HEK293 (cell line): ENCODE data around the gene TNS4.

Source experiments
- YY1 ChIP-seq: fragments of 450-650 bp; formaldehyde crosslinking; IDR thresholded peaks from 2 replicates; pipeline ENCODE4 v1.5.1; 2018; ENCODE audit warnings: missing biosample characterization, missing genetic modification characterization
- ZBTB1 ChIP-seq: fragments of 450-650 bp; formaldehyde crosslinking; IDR thresholded peaks from 2 replicates; pipeline ENCODE4 v1.5.1; 2016; ENCODE audit warnings: missing biosample characterization, missing genetic modification characterization
- ZNF114 ChIP-seq: fragments of 450-650 bp; formaldehyde crosslinking; IDR thresholded peaks from 2 replicates; pipeline ENCODE4 v1.5.0; 2017; ENCODE audit warnings: missing biosample characterization, missing genetic modification characterization
- ZNF184 ChIP-seq: fragments of 450-650 bp; IDR thresholded peaks from 2 replicates; pipeline ENCODE4 v1.5.1; 2018; ENCODE audit warnings: missing biosample characterization, mild to moderate bottlenecking, missing genetic modification characterization
- ZNF274 ChIP-seq, 2 experiments: fragments of 200-500 bp in 1 of 2; fragments of 450-650 bp in 1 of 2; sonication (Bioruptor generic) in 1 of 2; formaldehyde crosslinking in 1 of 2; IDR thresholded peaks; 2 replicates each; pipeline versions ENCODE4 v1.5.1 to v1.6.1; 2014 to 2016; ENCODE audit warnings: borderline replicate concordance in 1 of 2, inconsistent platforms in 1 of 2, low read length in 1 of 2, missing biosample characterization in 1 of 2, missing genetic modification characterization in 1 of 2
- ZNF837 ChIP-seq: fragments of 450-650 bp; formaldehyde crosslinking; IDR thresholded peaks from 2 replicates; pipeline ENCODE4 v1.5.1; 2016; ENCODE audit warnings: missing biosample characterization, missing genetic modification characterization
- ZNF843 ChIP-seq: fragments of 450-650 bp; formaldehyde crosslinking; IDR thresholded peaks from 2 replicates; pipeline ENCODE4 v1.5.1; 2016; ENCODE audit warnings: missing biosample characterization, missing genetic modification characterization
- TF ChIP-seq, protein P1 (sequence below): fragments of 450-650 bp; formaldehyde crosslinking; IDR thresholded peaks from 2 replicates; pipeline ENCODE4 v1.5.1; 2016; ENCODE audit warnings: missing biosample characterization, missing genetic modification characterization
- TF ChIP-seq, protein P2 (sequence below): fragments of 450-650 bp; formaldehyde crosslinking; IDR thresholded peaks from 2 replicates; pipeline ENCODE4 v1.5.1; 2016; ENCODE audit warnings: missing biosample characterization, missing genetic modification characterization

DNA sequence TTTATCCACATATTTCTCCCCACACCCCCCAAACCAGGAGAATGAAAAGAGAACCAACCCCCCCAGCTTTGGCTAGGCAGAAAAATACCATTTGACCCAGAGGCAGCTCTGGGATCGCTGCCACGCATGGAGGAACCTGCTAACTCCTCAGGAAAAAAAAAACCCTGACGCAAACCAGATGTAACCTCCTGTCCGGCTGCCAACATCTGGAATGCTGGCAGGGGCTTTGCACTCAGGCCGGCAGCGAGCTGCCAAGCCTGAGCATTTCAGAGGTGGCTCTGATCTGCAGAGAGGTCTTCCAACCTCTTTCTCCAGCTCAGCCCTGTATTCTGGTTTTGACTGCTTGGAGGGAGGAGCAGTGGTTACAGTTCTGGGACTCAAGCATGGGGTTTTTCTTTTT, 50.0 kb downstream of the TNS4 start:
- TF ChIP-seq YY1 (tag by site-specific recombination) (no peak), ZNF837 (tag by site-specific recombination) (no peak), ZNF274 (IDR thresholded peaks at IDR 0.05; ENCODE audit: low read length) (no peak), ZNF274 (tag by site-specific recombination; IDR thresholded peaks at IDR 0.05; ENCODE audit: borderline replicate concordance) (no peak), ZNF843 (tag by site-specific recombination) (no peak), ZNF184 (tag by site-specific recombination) (no peak), ZBTB1 (tag by site-specific recombination) (no peak), ZNF114 (tag by site-specific recombination) (no peak)
- TF ChIP-seq, protein P1, sequence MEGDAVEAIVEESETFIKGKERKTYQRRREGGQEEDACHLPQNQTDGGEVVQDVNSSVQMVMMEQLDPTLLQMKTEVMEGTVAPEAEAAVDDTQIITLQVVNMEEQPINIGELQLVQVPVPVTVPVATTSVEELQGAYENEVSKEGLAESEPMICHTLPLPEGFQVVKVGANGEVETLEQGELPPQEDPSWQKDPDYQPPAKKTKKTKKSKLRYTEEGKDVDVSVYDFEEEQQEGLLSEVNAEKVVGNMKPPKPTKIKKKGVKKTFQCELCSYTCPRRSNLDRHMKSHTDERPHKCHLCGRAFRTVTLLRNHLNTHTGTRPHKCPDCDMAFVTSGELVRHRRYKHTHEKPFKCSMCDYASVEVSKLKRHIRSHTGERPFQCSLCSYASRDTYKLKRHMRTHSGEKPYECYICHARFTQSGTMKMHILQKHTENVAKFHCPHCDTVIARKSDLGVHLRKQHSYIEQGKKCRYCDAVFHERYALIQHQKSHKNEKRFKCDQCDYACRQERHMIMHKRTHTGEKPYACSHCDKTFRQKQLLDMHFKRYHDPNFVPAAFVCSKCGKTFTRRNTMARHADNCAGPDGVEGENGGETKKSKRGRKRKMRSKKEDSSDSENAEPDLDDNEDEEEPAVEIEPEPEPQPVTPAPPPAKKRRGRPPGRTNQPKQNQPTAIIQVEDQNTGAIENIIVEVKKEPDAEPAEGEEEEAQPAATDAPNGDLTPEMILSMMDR (tag by site-specific recombination): no peak
- TF ChIP-seq, protein P2, sequence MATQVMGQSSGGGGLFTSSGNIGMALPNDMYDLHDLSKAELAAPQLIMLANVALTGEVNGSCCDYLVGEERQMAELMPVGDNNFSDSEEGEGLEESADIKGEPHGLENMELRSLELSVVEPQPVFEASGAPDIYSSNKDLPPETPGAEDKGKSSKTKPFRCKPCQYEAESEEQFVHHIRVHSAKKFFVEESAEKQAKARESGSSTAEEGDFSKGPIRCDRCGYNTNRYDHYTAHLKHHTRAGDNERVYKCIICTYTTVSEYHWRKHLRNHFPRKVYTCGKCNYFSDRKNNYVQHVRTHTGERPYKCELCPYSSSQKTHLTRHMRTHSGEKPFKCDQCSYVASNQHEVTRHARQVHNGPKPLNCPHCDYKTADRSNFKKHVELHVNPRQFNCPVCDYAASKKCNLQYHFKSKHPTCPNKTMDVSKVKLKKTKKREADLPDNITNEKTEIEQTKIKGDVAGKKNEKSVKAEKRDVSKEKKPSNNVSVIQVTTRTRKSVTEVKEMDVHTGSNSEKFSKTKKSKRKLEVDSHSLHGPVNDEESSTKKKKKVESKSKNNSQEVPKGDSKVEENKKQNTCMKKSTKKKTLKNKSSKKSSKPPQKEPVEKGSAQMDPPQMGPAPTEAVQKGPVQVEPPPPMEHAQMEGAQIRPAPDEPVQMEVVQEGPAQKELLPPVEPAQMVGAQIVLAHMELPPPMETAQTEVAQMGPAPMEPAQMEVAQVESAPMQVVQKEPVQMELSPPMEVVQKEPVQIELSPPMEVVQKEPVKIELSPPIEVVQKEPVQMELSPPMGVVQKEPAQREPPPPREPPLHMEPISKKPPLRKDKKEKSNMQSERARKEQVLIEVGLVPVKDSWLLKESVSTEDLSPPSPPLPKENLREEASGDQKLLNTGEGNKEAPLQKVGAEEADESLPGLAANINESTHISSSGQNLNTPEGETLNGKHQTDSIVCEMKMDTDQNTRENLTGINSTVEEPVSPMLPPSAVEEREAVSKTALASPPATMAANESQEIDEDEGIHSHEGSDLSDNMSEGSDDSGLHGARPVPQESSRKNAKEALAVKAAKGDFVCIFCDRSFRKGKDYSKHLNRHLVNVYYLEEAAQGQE: no peak
